COR-L47 (cell line): ENCODE measurements around the gene SIRT3.
"Not testable (repeated sequence)": the region's sequence is repeated elsewhere in the genome, so short reads cannot be mapped to it uniquely, and the experiment has no call there.

Experiments
- DNase-seq: peaks from one replicate; lab custom pipeline; 2025; lab: John Stamatoyannopoulos, UW

The SIRT3 gene

DNA sequence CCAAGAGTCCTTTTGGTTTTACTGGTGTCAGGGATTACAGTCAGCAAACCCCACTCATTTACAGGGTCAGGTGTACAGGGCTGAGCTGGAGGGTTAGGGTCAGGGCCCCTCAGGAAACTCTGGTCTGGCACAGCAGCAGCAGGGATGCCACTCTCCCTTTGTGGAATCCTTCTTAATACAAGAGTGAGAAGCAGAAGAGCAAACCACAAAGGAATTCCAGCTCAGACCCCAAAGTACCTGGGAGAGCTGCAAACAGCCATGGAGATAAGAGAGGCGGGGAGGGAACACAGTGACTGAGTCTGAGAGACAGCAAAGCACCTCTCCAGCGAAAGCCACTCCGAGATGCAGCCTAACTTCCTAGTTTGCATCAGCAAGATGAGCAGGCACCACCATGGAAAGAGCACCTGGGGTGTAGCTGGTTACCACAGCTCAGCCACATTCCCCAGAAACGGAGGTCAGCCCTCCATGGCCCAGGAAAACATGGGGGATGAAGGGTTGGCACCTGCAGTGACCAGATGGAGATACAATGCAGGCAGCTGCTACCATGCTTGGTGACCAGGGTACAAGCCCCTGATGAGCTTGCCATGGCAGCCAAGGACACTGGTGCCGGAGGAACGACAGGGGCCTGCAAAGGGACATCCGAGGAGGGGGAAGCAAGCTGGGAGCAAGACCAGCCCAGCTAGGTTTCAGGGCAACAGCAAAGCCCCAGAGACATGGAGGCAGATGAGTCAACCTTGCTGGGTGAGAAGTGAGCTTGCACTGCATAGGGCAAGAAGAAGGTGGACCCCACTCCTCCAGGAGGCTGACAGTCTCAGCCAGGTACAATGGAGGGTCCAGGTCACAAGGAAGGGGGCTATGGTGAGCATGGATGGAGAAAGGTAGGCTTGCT lies 32.8 kb downstream of the SIRT3 start:
- DNase-seq: no peak

DNA sequence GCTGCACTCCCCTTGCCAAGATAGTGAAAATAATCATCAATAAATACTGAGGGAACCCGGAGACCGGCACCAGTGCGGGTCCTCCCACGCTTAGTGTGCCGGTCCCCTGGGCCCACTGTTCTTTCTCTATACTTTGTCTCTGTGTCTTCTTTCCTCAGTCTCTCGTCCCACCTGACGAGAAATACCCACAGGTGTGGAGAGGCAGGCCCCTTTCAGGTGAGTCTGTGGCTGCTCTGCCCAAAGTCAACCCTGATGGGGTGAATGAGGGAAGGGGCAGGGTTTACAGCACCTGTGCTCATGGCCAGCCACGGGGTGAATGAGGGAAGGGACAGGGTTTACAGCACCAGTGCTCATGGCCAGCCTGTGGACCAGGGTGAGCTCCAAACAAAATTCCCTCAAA lies 33.7 kb downstream of the SIRT3 start:
- DNase-seq: no peak

DNA sequence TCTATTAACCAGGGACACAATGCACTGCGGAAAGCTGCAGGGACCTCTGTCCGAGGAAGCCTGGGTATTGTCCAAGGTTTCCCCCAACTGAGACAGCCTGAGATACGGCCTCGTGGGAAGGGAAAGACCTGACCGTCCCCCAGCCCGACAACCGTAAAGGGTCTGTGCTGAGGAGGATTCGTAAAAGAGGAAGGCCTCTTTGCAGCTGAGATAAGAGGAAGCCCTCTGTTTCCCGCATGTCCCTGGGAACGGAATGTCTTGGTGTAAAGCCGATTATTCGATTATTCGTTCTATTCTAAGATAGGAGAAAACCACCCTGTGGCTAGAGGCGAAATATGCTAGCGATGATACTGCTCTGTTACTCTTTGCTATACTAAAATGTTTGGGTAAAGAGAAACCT lies 34.2 kb downstream of the SIRT3 start:
- DNase-seq: no peak

DNA sequence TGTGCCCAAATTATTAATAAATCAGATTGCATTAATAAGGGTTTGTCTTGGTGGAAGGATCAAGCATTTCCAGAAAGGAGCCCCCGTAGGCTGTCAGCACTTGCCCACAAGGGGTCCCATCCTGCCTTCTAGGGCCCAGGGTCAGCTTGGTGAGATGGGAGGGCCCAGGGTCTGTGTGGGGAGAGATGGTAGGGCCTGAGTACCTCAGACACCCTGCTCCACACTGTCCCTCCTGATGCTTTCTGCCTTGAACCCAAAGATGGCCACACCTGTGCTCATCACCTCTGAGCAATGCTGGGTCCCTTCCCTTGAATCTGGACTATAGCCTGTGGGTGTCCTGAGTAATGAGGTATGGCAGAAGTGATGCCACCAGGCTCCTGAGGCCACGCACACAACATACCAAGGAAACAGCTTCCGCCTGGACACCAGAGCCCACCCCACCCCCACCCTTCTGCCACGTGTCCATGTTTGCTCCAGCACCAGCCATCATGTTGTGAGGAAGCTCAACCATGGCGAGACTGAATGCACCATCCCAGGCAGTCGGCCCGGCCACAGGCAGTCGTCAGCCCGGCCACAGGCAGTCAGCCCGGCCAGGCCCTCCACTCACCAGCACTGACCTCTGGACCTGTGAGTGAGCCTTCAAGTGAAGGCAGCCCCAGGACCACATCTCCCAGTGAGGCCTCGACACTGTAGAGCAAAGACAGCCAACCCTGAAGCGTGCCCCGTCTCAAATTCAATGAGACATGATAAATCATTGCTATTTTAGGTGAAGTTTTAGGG lies 35.7 kb downstream of the SIRT3 start:
- DNase-seq: no peak

DNA sequence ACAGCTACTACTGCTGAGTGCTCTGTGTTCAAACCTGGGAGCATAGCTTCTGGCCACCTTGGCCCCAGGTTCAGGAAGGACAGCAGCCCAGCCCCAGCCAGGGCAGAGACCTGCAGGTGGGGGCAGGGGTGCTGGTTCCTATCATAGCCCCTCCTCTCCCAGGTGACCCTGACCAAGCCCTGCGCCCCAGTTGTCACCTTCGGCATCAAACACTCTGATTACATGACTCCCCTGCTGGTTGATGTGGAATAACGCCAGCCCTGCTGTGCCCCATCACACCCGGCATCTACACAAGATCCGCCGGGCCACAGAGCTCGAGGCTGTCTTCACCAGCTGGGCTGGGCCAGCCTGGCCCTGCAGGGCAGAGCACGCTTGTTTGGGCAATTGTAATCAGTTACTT lies 36.4 kb downstream of the SIRT3 start:
- DNase-seq: no peak

DNA sequence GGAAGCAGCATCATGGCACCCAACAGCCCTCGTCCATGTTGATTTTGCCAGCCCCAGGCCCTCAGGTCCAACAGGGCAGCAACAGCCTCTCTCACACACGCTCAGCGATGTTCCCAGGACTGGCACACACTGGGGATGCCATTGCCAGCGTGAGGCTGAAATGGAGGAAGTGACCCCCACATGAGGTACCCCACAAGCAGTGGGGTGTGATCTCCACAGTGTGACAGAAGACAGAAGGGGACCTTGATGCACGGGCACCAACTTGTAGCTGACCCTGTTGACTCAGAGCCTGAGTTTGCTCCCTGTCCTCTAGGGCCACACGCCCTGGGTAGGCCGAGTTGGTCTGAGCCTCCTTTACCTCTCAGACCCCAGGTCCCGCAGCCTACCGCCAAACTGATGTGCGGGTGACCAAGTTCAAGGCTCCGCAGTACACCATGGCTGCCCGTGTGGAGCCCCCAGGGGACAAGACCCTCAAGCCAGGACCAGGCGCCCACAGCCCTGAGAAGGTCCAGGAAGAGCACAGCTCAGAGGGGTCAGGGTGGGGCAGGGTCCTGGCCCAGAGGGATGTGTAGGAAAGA lies 37.0 kb downstream of the SIRT3 start:
- no peak for DNase-seq

DNA sequence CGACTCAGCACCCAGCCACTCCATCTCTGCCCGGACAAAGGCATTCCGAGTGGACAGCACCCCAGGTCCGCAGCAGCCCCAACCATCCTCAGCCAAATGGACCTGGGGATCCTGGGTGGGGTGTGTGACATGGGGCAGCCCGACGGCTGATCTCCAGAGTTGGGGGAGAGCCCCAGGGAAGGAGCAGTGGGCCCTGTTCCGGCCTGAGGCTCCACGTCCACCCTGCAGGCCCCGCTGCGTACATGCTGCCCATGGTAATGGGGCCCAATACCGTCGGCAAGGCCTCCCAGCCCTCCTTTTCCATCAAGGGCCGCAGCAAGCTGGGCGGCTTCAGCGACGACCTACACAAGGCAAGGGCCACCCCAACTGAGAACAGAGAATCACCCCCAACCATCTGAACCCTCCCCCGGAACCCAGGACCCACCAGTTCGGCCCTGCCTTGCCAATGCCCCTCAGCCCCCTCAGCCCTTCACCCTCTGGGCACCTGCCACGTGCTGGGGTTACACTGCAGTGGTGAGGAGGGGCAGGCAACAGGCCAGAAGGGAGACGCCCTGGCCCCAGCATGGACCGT lies 37.8 kb downstream of the SIRT3 start:
- no peak for DNase-seq

DNA sequence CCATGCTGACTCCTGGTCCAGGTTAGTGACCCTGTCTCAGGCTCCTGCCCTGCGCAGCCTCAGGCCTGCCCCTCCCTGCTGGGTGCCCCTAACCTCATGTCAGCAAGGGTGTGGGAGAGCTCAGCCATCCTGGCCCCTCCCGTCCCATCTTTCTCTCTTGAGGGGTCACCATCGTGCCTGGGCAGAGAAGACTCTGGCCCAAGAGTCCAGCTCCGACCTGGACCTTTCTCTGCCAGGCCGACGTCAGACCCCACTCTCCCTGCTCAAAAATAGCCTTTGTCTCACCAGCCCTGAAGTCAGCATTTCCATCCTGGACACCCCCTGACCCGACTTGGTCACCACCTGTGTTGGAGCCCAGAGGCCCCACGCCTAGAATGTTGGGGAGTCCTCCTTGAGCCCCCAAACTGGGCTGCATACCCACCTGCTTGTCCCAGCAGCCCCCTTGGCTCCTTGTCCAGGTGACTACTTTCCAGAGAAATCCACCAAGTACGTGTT lies 38.4 kb downstream of the SIRT3 start:
- no peak for DNase-seq

DNA sequence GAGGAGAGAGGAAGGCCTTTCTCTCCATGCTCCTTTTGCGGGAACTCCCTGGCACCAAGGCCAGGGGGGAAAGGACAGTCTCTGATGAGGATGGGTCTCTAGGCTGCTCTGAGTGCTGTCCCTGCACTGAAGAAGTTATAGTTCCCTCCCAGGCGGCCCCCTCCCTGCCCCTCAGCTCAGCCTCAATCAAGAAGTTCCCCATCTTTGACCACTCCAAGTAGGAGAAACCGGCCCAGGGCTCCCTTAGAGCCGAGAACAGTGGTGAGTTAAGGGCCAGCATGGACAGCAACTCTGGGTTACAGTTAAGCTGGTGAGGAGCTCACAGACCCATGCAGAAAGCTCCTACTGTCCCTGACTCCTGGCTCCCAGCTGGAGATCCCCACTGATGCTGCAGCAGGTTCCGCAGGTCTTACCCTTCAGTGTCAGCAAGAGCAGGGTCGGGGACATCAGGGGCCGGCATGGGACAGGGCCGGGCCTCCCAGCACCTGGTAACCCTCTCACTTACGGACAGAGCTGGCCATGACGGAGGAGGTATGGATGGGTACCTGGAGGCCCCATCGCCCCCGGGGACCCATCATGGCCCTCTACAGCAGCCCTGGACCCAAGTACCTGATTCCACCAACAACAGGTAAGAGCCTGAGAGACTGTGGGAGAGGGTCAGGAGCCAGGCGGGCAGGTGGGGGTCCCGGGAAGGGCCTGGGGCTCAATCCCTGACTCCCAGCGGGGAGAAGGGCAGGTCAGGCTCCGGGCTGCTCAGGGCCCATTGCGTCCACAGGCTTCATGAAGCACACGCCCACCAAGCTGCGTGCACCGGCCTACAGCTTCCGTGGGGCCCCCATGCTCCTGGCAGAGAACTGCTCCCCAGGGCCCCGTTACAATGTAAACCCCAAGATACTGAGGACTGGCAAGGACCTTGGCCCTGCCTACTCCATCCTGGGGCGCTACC lies 39.1 kb downstream of the SIRT3 start:
- DNase-seq: no peak

DNA sequence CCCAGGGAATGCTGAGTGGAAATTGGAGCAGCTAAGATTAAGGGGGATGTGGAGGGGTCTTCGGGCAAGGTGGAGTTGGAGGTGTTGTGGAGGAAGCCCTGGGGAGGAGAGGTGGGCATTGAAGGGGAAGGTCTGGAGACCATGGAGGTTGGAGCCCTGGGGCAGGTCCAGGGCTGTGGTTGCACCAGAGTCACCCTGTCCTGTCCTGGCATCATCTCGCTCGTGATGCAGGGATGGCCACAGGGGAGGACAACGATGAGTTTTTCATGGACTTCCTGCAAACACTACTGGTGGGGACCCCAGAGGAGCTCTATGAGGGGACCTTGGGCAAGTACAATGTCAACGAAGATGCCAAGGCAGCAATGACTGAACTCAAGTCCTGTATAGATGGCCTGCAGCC lies 42.7 kb downstream of the SIRT3 start:
- DNase-seq: not testable (repeated sequence)

DNA sequence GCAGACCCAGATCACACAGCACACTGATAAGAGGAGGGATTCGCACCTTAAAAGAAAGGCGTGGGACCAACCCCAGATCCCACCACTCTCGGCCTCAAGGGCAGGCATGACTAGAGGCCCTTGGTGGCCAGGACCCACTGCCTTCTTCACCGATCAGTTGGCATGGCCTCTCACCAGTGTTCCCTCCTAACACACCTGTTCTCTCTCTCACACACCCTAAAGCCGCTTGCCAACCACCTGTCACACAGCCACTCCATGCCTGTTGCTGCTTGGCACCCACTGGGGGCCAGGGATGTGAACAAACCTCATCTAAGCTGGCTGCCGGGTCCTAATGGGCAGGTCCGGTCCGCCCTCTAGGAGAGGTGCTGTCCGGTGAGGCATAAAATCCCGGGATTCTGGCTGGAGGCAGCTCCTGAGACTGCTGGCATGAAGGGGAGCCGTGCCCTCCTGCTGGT lies 43.4 kb downstream of the SIRT3 start, which contains the start of gene SCGB1C1:
TSS of gene SCGB1C1 (plus strand) at position 405 of the 455 bp plus-strand sequence. CDS start at position 427, 22 bp downstream.
- DNase-seq: not testable (repeated sequence)

DNA sequence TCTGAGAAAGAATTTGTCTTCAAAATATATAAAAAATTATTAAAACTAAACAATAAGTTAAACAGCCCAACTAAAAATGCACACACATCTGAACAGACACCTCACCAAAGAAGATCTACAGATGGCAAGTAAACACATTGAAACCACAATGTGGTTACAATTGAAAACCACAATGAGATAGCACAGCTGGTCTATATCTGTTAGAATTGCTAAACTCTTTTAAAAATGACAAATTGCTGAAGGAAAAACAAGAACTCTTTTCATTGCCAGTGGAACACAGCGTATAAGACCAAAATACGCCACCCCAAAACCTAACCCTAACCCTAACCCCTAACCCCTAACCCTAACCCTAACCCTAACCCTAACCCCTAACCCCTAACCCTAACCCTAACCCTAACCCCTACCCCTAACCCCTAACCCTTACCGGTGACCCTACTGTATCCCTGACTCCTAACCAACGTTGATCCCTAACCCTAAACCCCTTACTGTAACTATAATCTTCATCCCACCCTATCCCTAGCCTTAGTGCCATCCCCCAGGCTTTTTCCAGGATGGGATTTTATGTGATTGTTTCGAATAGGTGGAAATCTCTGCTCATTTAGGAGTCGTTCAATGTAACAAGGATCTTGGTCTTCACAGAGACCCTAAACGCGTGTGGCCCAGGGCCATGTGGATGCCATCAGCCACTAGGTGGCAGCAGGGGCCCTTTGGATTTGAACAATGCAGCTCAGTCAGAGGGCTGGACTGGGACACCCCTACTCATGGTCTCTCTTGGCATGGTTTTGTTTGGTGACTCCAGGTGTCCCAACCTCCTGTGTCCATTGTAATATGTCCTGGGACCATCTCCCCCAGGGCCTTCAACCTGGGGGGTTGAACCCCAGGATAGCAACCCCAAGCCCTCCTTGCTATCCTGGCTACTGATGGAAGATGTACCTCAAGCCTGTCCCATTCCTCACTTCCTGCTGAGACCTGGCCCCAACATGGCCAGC lies 44.4 kb downstream of the SIRT3 start:
- not testable (repeated sequence) for DNase-seq

DNA sequence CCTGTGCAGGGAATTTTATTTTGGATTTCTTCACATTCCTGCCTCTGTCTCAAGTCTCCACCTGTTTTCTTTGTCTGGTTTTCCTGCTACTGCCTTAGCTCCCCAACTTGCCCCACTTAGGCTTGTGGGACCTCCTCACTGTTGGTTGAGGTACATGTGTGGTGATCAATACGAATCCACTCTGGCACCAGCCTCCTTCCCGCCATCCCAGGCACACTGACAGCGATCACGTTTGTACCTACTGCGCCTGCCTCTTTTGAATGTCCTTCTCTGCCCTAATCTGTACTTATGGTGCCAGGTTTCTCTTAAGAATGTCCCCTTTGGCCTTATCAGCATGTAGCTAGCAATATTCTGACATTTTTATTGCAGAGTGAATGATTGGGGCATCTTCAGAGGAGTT lies 45.6 kb downstream of the SIRT3 start:
- DNase-seq: not testable (repeated sequence)

DNA sequence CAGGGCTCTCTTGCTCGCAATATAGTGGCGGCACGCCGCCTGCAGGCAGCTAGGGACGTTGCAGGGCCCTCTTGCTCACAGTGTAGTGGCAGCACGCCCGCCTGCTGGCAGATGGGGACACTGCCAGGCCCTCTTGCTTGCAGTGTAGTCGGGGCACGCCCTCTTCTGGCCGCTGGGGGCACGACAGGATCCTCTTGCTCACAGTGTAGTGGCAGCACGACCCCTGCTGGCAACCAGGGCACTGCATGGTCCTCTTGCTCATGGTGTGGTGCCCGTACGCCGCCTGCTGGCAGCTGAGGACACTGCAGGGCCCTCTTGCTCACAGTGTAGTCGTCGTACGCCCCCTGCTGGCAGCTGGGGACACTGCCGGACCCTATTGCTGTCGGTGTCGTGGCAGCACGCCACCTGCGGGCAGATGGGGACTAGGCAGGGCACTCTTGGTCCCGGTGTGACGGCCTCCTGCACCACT lies 46.3 kb downstream of the SIRT3 start:
- DNase-seq: not testable (repeated sequence)

DNA sequence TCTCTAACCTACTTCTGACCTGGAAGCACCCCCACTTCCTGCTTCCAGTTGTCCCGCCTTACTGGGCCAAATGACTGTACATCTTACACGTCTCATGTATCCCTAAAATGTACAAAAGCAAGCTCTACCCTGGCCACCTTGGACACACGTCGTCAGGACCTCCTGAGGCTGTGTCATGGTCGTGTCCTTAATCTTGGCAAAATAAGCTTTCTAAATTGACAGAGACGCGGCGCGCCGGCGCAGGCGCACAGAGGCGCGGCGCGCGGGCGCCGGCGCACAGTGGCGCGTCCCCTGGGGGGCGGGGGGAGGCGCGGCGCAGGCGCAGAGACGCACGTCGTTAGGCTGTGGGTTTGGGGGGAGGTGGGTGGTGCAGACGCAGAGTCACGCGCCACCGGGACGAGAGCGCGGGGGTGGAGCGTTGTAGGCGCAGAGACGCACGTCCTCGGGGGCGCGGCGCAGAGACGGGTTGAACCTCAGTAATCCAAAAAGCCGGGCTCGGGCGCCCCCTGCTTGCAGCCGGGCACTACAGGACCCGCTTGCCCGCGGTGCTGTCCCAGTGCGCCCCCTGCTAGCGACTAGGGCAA lies 46.9 kb downstream of the SIRT3 start:
- DNase-seq: not testable (repeated sequence)

DNA sequence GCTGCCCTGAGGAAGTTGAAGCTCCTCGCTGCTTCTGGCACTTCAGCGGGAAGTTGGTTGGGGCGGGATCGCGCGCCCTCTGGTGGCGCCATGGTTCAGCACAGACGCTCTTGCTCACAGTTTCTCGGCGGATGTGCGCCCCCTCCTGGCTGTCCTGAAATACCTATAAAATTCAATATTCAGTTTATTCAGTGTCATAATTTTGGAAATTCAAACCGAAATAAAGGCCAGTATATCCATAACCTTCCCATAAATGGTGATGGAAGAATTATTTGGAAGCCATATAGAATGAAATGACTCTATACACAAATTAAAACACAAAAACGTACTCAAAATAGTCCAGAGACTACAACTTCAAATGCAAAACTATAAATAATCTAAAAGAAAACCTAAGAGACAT lies 55.9 kb downstream of the SIRT3 start:
- DNase-seq: not testable (repeated sequence)
